ENCODE measurements around the gene CCT7.

CCT7 gene

DNA sequence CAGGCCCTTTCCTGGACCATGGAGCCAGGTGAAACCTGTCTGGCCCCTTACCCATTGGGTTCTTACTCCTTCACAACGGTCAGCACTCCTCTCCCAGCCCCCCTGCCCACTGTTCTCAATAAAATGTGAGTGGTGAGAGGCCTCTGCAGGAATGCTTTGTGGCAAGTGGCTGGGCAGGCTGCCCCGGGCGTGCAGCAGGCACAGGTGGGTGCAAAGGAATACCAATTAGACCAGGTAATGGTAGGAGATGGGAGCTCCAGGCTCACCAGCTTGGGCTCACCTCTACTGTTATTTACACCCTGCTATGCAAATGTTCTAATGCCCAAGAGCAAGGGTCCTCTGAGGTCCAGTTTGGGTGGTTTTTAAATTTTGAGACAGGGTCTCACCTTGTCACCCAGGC, 7.0 kb upstream of the CCT7 start:
- no peak for FAIRE-seq

- FAIRE-seq: no peak
Measured at GRCh38 chr2:73228631-73229030, 5.5 kb upstream of the CCT7 start.

DNA sequence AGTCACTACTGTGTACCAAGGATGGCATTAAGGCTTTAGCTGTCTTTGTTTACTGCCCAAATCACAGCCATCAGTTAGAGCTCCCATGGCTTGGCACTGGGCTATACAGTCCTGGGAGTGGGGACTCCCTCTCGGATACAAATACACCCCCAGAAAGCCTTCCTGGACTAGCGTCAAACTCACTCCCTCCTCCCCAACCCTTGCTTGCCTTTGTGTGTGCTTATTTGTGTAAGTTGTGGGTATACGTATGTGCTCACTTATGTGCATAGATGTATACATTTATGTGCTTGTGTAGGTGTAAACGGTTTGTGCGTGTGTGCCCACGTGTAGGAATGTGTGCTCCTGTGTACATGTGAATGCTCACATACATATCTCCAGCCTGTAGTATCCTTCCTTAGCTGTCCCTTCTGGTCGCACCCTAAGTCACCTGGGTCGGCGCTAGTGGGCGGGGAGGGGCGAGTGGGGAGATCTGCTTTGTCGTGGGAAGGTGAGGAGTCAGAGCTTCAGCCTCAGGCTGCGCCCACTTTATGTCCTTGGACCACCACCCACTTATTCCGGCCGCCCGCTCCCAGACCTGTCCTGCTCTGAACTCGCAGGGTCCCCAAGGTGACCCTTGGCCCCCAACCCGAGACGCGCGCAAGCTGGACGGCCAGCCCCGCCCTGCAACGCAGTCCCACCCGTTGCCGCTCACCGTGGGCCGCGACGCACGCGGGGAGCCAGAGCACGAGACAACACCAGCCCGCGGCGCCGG, 1.5 kb upstream of the CCT7 start:
- FAIRE-seq: no peak

DNA sequence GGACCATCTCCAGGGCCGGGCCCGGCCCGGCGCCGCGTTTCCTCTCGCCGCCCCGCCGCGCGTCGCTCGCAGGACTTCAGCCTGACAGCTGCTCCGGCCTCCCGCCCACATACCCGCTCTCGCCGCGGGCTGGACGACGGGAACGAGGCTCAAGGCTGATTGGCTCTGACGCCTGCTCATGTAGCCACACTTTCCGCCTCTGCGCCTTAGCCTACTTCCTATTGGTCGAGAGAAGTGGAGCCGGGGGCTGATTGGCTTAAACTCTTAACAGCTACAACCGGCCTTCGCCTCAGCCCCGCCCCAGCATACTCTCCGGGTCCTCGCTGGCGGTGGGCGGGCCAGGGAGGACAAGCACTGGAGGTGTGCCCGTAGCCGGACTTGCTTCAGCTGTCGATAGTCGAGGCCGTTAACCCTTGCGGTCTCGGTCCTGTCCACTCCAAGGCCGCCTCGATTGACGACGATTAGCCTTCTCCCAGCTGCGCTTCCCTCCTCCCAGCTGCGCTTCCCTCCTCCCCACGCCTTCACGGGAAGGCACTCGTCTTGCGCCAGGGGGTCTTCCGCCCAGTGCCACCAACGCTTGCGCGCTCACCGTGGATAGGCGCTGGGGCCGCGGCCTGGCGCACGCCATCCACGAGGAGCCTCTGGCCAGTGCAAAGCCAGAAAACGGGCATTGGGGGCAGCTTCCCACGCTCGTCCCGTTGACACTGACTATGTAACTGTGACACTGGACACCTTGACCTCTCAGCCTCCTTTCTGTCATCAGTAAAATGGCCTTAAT, 765 bp upstream of the CCT7 start, which contains the start of gene PRADC1:
PRADC1 (minus strand) TSS at position 86 of the 778 bp plus-strand sequence; CDS start at position 7, 79 bp downstream.
- peak; percentile 97 for FAIRE-seq

- no peak for FAIRE-seq
Measured at GRCh38 chr2:73235315-73236028, 1.4 kb downstream of the CCT7 start.

DNA sequence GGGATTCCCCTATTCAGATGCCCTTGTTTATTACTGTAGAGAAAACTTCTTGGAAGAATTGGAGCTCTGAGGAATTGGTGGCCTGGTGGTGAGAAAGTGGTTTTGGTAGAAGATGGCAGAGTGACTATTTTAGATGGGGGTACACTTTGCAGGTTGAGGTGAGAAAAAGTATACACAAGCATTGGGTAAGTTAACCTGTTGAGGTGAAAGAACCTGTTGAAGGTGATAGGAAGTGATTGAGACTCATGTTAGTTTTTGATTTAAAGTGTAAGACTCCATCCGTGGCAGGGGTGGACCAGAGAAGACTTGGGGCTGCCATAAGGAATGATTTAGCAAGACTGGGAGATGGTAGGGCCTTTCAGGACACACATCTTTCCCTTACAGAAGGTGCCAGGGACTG, 3.1 kb downstream of the CCT7 start:
- no peak for FAIRE-seq

DNA sequence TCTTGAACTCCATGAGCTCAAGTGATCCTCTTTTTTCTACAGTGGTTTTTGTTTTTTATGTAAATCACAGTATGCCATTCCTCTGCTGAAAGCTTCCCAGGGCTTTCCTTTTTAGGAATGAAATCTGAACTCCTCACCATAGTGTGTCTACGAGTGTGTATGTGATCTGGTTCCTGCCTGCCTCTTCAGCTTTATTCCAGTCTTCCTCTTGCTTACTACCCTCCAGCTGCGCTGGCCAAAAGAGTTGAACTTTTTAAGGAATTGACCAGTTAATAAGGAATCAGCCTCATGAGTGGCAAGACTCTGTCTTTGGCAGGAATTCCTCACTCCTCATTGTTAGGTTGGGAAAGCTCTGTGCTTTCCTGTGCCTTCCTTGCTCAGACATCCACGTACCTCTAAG, 4.0 kb downstream of the CCT7 start:
- no peak for FAIRE-seq

DNA sequence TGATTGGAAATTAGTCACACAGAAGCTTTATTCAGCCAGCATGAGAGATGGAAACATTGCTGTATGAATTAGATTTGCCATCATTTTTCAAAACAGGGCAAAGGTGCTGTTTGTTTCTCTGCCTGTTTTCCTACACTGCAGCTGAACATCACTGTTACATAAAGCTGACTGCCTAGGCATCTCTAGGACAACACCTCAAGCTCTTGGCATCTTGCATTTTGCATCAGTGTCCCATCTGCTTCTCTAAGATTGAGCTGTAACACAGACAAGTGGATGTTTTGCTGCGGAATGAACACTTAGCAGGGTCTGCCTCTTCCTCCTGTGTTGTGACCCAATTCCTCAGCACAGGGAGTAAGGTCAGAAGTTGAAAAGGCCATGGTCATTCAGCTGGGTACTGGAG, 4.9 kb downstream of the CCT7 start:
- FAIRE-seq: no peak

- no peak for FAIRE-seq
Measured at GRCh38 chr2:73239776-73240175, 5.7 kb downstream of the CCT7 start.

DNA sequence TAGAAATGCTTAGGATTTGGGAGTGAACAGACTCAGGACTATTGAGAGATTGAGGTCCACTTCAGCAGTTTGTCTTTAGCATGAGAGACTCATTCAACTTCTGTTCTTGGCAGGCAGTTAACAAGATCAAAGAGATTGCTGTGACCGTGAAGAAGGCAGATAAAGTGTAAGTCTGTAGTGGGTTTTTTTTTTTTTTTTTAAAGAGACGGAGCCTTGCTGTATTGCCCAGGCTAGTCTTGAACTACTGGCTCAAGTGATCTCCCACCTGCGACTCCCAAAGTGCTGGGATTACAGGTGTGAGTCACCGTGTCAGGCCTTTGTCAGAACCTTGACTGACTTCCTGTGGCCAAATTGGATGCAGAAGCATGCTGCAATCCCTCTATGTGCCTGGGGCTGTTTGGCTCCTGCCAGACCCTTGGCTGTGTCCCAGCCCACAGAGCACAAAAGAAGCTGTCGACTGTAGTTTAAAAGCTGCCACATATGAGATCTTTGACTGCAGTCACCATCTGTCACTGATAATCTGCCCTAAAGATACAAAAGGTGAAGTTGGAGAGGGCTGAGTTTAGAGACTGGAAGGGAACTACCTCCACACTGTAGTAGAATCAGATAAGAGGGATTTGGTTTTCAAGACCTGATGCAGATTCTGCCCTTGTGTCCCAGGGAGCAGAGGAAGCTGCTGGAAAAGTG, 9.9 kb downstream of the CCT7 start:
- no peak for FAIRE-seq

- FAIRE-seq: no peak
Measured at GRCh38 chr2:73244580-73244979, 10.5 kb downstream of the CCT7 start.

DNA sequence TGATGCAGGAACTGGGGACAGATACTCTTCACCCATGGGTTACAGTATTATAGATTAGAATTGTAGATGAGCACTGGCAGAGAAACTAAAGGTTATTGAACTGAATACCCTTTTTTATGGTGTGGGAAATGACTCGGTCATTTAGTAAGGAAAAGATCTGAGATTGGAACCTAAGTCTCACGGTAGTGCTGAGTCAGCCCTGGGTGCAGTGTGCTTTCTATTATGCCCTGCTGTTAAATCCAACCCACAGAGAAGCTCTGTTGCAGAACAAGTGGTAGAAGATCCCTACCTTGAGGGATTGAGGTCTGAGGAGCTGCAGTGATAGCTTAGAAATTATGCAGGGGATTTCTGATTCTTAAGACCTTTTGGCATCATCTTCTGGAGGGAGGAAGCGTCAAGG, 12.7 kb downstream of the CCT7 start:
- FAIRE-seq: no peak

- no peak for FAIRE-seq
Measured at GRCh38 chr2:73249636-73250035, 15.5 kb downstream of the CCT7 start.

- no peak for FAIRE-seq
Measured at GRCh38 chr2:73250872-73251846, 17.1 kb downstream of the CCT7 start.

GRCh38 chr2:73252238-73253027, 18.3 kb downstream of the CCT7 start:
- no peak for FAIRE-seq

DNA sequence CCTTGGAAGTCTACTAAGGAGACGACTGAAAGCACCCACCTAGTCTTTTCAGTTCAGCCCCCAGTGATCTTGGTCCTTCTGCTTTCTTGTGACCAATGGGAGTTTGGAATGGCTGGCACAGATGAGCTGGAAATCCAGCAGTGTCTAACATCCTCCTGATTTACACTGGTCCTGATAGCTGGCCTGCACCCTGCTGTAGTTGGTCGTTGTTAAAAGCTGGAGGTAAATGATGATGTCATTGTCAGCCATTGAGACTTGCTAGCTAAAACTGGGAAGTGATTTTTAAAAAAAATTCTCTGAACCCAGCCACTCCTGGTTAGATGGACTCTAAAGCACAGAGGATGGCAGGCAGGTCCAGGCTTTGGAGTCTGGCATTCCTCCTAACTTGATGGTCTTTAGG, 19.3 kb downstream of the CCT7 start:
- no peak for FAIRE-seq

DNA sequence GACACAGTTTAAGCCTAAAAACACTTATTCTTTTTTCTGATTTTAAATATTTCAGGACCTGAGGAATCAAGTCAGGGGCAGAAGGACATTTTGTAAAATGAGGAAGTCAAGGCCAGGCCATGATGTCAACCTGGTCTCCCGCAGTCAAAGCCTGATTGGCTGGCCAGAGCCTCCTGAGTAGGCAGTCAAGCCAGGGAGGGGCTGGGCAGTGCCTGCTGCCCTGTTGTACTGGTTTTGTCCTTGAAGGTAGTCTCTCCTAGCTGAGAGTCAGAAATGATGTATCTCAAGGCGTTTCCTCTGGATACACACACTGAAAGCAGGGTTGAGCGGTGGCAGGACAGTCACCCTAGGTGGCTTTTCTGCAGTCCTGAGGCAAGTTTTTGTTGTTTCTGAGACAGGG, 19.8 kb downstream of the CCT7 start:
- FAIRE-seq: no peak

DNA sequence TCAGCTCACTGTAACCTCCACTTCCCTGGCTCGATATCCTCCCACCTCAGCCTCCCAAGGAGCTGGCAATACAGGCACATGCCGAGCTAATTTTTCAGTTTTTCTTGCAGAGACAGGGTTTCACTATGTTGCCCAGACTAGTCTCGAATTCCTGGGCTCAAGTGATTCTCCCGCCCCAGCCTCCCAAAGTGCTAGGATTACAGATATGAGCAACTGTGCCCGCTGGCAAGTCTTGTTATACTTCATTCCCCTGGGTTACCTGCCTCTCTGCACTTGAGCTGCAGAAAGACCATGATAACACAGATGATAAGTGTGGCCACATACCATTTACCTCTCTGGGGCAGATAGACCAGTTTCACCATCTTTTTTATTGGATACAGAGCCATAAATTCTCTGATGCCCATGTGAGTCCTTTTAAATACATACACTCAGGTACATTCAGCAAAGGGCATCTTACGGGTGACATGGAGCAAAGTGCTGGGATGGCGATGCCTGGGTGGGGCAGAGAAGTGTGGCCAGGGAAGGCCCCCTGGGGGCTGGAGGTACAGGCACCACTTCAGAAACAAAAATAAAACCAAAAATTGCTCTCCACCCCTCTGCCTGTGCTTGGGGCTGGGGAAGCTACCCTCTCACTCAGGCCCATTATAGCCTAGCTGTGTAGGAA, 20.4 kb downstream of the CCT7 start:
- no peak for FAIRE-seq

GRCh38 chr2:73255007-73255644, 21.0 kb downstream of the CCT7 start:
- no peak for FAIRE-seq
